HEK293 (cell line): Measurements from ENCODE around the gene DPYSL5.

Experiments used
- CTCF ChIA-PET: fragments of 350-600 bp; formaldehyde crosslinking; extraction: SDS; loops from one replicate; lab custom pipeline; 2021; ENCODE audit warnings: antibody characterized with exemption; lab: Yijun Ruan, JAX
- POLR2A ChIA-PET: fragments of 300-600 bp; formaldehyde crosslinking; extraction: SDS; loops from one replicate; lab custom pipeline; 2020; ENCODE audit warnings: antibody characterized with exemption, inconsistent platforms; lab: Yijun Ruan, JAX
- H3K27ac ChIP-seq: fragments of 200-500 bp; sonication (Bioruptor generic); 2 replicates; pipeline ENCODE4 v1.5.1; 2014; ENCODE audit warnings: low read depth, low read length, control low read depth, inconsistent platforms; ENCODE audit errors: extremely low read depth
- H3K36me3 ChIP-seq, 2 experiments: fragments of 200-500 bp in 1 of 2; sonication (Bioruptor generic) in 1 of 2; 1 replicate in 1 of 2; 2 replicates in 1 of 2; pipeline ENCODE4 v1.5.1; 2014 to 2017; ENCODE audit warnings: inconsistent platforms in 2 of 2, low read length in 2 of 2; ENCODE audit not compliant: control insufficient read depth in 2 of 2, insufficient read depth in 1 of 2
- H3K4me1 ChIP-seq: fragments of 200-500 bp; sonication (Bioruptor generic); 2 replicates; pipeline ENCODE4 v1.5.1; 2014; ENCODE audit warnings: mild to moderate bottlenecking, low read length, inconsistent platforms; ENCODE audit not compliant: control insufficient read depth, insufficient read depth
- H3K4me3 ChIP-seq: 2 replicates; pipeline ENCODE4 v1.5.1; 2011; ENCODE audit warnings: low read depth, mild to moderate bottlenecking, control low read depth, low read length, moderate library complexity
- H3K9me3 ChIP-seq: fragments of 200-500 bp; sonication (Bioruptor generic); 2 replicates; pipeline ENCODE4 v1.5.1; 2014; ENCODE audit warnings: low read depth, low read length, inconsistent platforms; ENCODE audit not compliant: control insufficient read depth, insufficient read depth
- BCL6B ChIP-seq: fragments of 450-650 bp; formaldehyde crosslinking; IDR thresholded peaks from 2 replicates; pipeline ENCODE4 v1.5.1; 2017; ENCODE audit warnings: missing biosample characterization, missing genetic modification characterization
- GFI1B ChIP-seq: fragments of 450-650 bp; formaldehyde crosslinking; IDR thresholded peaks from 2 replicates; pipeline ENCODE4 v1.5.1; 2016; ENCODE audit warnings: missing biosample characterization, missing genetic modification characterization
- PRDM10 ChIP-seq: fragments of 450-650 bp; formaldehyde crosslinking; IDR thresholded peaks from 2 replicates; pipeline ENCODE4 v1.5.1; 2016; ENCODE audit warnings: missing biosample characterization, missing genetic modification characterization
- PRDM4 ChIP-seq: fragments of 450-650 bp; formaldehyde crosslinking; IDR thresholded peaks from 2 replicates; pipeline ENCODE4 v1.5.1; 2017; ENCODE audit warnings: missing biosample characterization, missing genetic modification characterization
- ZFP41 ChIP-seq: fragments of 450-650 bp; formaldehyde crosslinking; IDR thresholded peaks from 2 replicates; pipeline ENCODE4 v1.5.1; 2016; ENCODE audit warnings: missing biosample characterization, missing genetic modification characterization, borderline replicate concordance
- ZNF157 ChIP-seq: fragments of 450-650 bp; formaldehyde crosslinking; IDR thresholded peaks from 2 replicates; pipeline ENCODE4 v1.5.1; 2016; ENCODE audit warnings: missing biosample characterization, missing genetic modification characterization
- ZNF202 ChIP-seq: fragments of 450-650 bp; formaldehyde crosslinking; IDR thresholded peaks from 2 replicates; pipeline ENCODE4 v1.5.1; 2016; ENCODE audit warnings: missing biosample characterization, missing genetic modification characterization, borderline replicate concordance
- ZNF24 ChIP-seq: fragments of 450-650 bp; formaldehyde crosslinking; IDR thresholded peaks from 2 replicates; pipeline ENCODE4 v1.5.1; 2016; ENCODE audit warnings: missing biosample characterization, missing genetic modification characterization
- ZNF280C ChIP-seq: fragments of 450-650 bp; formaldehyde crosslinking; IDR thresholded peaks from 2 replicates; pipeline ENCODE4 v1.5.1; 2016; ENCODE audit warnings: missing biosample characterization, missing genetic modification characterization
- ZNF350 ChIP-seq: fragments of 450-650 bp; formaldehyde crosslinking; IDR thresholded peaks from 2 replicates; pipeline ENCODE4 v1.5.0; 2017; ENCODE audit warnings: missing biosample characterization, mild to moderate bottlenecking, missing genetic modification characterization
- ZNF571 ChIP-seq: fragments of 450-650 bp; formaldehyde crosslinking; IDR thresholded peaks from 2 replicates; pipeline ENCODE4 v1.5.0; 2017; ENCODE audit warnings: missing biosample characterization, missing genetic modification characterization
- ZNF600 ChIP-seq: fragments of 450-650 bp; formaldehyde crosslinking; IDR thresholded peaks from 2 replicates; pipeline ENCODE4 v1.5.1; 2016; ENCODE audit warnings: missing biosample characterization, missing genetic modification characterization
- ZNF626 ChIP-seq: fragments of 450-650 bp; sonication (Bioruptor Pico); formaldehyde crosslinking; IDR thresholded peaks from 2 replicates; pipeline ENCODE4 v1.5.1; 2018; ENCODE audit warnings: missing biosample characterization, missing genetic modification characterization, inconsistent platforms
- ZNF654 ChIP-seq: fragments of 450-650 bp; formaldehyde crosslinking; IDR thresholded peaks from 2 replicates; pipeline ENCODE4 v1.5.1; 2016; ENCODE audit warnings: low read depth, missing biosample characterization, missing genetic modification characterization
- ZNF664 ChIP-seq: fragments of 450-650 bp; formaldehyde crosslinking; IDR thresholded peaks from 2 replicates; pipeline ENCODE4 v1.5.1; 2016; ENCODE audit warnings: missing biosample characterization, missing genetic modification characterization
- ZNF76 ChIP-seq: fragments of 450-650 bp; formaldehyde crosslinking; IDR thresholded peaks from 2 replicates; pipeline ENCODE4; 2016; ENCODE audit warnings: low read depth, missing biosample characterization, missing genetic modification characterization, borderline replicate concordance
- ZNF843 ChIP-seq: fragments of 450-650 bp; formaldehyde crosslinking; IDR thresholded peaks from 2 replicates; pipeline ENCODE4 v1.5.1; 2016; ENCODE audit warnings: missing biosample characterization, missing genetic modification characterization
- TF ChIP-seq, protein P1 (sequence below): fragments of 450-650 bp; IDR thresholded peaks from 2 replicates; pipeline ENCODE4 v1.5.1; 2018; ENCODE audit warnings: missing biosample characterization, missing genetic modification characterization
- TF ChIP-seq, protein P2 (sequence below): fragments of 450-650 bp; formaldehyde crosslinking; IDR thresholded peaks from 2 replicates; pipeline ENCODE4 v1.5.1; 2017; ENCODE audit warnings: missing biosample characterization, mild to moderate bottlenecking, missing genetic modification characterization, moderate library complexity

DPYSL5 gene

GRCh38 chr2:26904839-26905238, 56.9 kb downstream of the DPYSL5 start:
- peaks cover 19 to 75% of the 10 kb centered on the region in 2 experiments; a peak in 2 of 3 replicates for H3K36me3 ChIP-seq
- ChIA-PET CTCF (interaction anchor here (1.4 to 1.7 kb wide), 2 partner anchors 18 to 59 kb away, joined by 6 to 7 read pairs; no protein-coding TSS in a partner anchor), POLR2A (no interaction called here)
- TF ChIP-seq ZNF626: no peak
- TF ChIP-seq ZNF843 (tag by site-specific recombination): no peak
- no peak for TF ChIP-seq ZNF24 (tag by site-specific recombination)
- TF ChIP-seq, protein P1, sequence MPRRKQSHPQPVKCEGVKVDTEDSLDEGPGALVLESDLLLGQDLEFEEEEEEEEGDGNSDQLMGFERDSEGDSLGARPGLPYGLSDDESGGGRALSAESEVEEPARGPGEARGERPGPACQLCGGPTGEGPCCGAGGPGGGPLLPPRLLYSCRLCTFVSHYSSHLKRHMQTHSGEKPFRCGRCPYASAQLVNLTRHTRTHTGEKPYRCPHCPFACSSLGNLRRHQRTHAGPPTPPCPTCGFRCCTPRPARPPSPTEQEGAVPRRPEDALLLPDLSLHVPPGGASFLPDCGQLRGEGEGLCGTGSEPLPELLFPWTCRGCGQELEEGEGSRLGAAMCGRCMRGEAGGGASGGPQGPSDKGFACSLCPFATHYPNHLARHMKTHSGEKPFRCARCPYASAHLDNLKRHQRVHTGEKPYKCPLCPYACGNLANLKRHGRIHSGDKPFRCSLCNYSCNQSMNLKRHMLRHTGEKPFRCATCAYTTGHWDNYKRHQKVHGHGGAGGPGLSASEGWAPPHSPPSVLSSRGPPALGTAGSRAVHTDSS (tag by site-specific recombination): no peak
- TF ChIP-seq, protein P2, sequence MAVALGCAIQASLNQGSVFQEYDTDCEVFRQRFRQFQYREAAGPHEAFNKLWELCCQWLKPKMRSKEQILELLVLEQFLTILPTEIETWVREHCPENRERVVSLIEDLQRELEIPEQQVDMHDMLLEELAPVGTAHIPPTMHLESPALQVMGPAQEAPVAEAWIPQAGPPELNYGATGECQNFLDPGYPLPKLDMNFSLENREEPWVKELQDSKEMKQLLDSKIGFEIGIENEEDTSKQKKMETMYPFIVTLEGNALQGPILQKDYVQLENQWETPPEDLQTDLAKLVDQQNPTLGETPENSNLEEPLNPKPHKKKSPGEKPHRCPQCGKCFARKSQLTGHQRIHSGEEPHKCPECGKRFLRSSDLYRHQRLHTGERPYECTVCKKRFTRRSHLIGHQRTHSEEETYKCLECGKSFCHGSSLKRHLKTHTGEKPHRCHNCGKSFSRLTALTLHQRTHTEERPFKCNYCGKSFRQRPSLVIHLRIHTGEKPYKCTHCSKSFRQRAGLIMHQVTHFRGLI (tag by site-specific recombination): no peak
- TF ChIP-seq GFI1B: no peak
- no peak for TF ChIP-seq BCL6B (tag by site-specific recombination)
- TF ChIP-seq ZNF350 (tag by site-specific recombination): no peak
- no peak overlapping the region for H3K4me3 ChIP-seq
- no peaks in the 10 kb centered on the region for H3K4me1 ChIP-seq
- no peak overlapping the region for H3K27ac ChIP-seq
- H3K9me3 ChIP-seq: no peaks in the 10 kb centered on the region

DNA sequence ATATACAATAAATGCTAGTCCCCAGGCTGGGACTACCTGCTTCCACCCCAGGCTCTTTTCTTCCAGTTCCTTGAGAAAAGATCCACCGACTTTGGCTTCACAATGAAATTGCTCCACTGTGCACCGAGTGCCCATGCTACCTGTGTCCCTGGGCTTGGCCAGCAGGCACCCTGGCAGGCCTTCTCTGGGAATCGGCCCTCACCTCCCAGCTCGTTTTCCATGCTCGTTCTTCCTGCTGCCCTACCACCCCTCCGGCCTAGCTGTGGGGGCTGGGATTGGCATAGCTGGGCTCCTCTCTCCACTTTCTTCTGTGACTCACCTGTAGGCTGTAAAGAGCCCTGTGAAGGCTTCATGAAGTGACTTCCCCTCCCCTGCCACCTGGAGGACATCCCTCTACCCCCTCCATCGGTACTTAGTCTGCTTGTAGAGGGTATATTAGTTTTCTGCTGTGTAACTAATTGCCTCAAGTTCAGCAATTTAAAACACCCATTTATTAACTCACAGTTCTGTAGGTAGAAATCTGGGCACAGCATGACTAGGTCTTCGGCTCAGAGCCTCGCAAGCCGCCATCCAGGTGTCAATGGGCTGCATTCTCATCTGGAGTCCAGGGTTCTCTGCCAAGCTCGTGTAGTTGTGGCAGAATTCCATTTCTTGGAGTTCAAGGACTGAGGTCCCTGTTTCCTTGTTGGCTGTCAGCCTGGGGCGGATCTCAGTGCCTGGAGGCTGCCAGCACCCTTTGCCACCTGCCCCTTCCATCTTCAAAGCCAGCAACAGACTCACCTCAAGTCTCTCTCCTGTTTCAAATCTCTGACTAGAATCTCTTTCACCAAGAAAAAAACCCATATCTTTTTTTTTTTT, 57.6 kb downstream of the DPYSL5 start:
- H3K4me1 ChIP-seq: no peaks in the 10 kb centered on the region
- no peak overlapping the region for H3K27ac ChIP-seq
- H3K9me3 ChIP-seq: no peaks in the 10 kb centered on the region
- no peak overlapping the region for H3K4me3 ChIP-seq
- ChIA-PET CTCF (interaction anchor here (0.7 to 1.7 kb wide), 4 partner anchors 9 to 59 kb away, joined by 3 to 7 read pairs (median 4); no protein-coding TSS in a partner anchor), POLR2A (no interaction called here)
- TF ChIP-seq ZNF571 (no peak), PRDM10 (tag by site-specific recombination) (no peak), ZFP41 (tag by site-specific recombination) (no peak), ZNF76 (tag by site-specific recombination) (no peak), ZNF280C (tag by site-specific recombination) (no peak), ZNF157 (tag by site-specific recombination) (no peak), ZNF626 (no peak), ZNF600 (no peak), PRDM4 (tag by site-specific recombination) (no peak), ZNF202 (tag by site-specific recombination) (no peak), ZNF664 (tag by site-specific recombination) (no peak), ZNF654 (tag by site-specific recombination) (no peak)
- peaks cover 22 to 73% of the 10 kb centered on the region in 2 experiments; a peak in 2 of 3 replicates for H3K36me3 ChIP-seq
